Measurements from ENCODE around the gene CNR2.

DNA sequence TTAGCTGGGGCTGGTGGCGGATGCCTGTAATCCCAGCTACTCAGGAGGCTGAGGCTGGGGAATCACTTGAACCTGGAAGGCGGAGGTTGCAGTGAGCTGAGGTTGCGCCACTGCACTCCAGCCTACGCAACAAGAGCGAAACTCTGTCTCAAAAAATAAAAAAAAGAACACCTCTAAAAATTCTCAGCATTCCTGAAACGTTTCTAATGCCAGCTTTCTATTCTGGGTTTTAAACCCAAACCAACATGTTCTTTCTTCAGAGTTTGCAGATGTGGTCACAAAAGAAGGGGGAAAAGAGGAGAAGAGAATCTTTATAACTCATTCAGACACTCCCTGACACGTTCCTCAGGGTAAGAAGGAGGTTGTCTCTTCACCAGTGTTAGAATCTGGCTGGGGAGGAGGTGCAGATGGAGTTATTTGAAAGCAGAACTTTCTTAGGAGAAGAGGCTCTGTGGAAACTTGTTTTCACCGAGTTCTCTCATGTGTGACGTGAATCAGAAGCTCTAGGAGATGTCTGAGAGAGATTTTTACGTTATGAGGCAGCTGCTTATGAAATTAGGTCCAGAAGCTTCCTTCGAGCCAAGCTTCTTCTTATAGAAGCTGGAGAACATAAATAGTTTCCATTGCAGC, 17.8 kb upstream of the CNR2 start:
- TF ChIP-seq CTCF (IDR thresholded peaks at IDR 0.05) (no peak), EP300 (IDR thresholded peaks at IDR 0.05; ENCODE audit: low read depth) (no peak)

Measured in transverse colon (tissue), 3 donors.